CD14-positive monocyte (primary cell): ENCODE results near the gene CXorf66. TPM values are rescaled to one million over a fixed set of nuclear protein-coding genes. Genes with fewer than 3 reads are reported as not detected.

Source experiments
- DNase-seq, 3 donors: peaks; one replicate each; pipeline ENCODE4 v3.0.0-alpha.2; 2011 to 2022
- H2AFZ ChIP-seq: 2 replicates; pipeline ENCODE4 v1.6.0; 2012; ENCODE audit warnings: mild to moderate bottlenecking, low read depth, low read length, inconsistent platforms; ENCODE audit not compliant: insufficient read depth, poor library complexity, severe bottlenecking
- H3K27ac ChIP-seq, 2 donors: 1 replicate in 1 of 2; 2 replicates in 1 of 2; pipeline ENCODE4 v1.5.1; 2012 to 2013; ENCODE audit warnings: low read length in 2 of 2, control low read depth in 1 of 2, inconsistent platforms in 1 of 2, low read depth in 1 of 2, mild to moderate bottlenecking in 1 of 2
- H3K27me3 ChIP-seq, 2 donors: one replicate each; pipeline versions ENCODE4 v1.6.0 to v1.6.1; 2011 to 2013; ENCODE audit warnings: low read length in 2 of 2; ENCODE audit not compliant: control insufficient read depth in 2 of 2, insufficient read depth in 2 of 2
- H3K36me3 ChIP-seq, 2 donors: replicated peaks in 1 of 2; 1 replicate in 1 of 2; 2 replicates in 1 of 2; pipeline versions ENCODE4 v1.5.1 to v1.6.1; 2012 to 2013; ENCODE audit warnings: low read length in 2 of 2, control low read depth in 1 of 2, inconsistent platforms in 1 of 2, mild to moderate bottlenecking in 1 of 2; ENCODE audit not compliant: insufficient read depth in 2 of 2, control insufficient read depth in 1 of 2
- H3K4me1 ChIP-seq, 2 donors: 1 replicate in 1 of 2; 2 replicates in 1 of 2; pipeline versions ENCODE4 v1.5.1 to v1.6.1; 2012 to 2013; ENCODE audit warnings: low read length in 2 of 2, control low read depth in 1 of 2, inconsistent platforms in 1 of 2, mild to moderate bottlenecking in 1 of 2, moderate library complexity in 1 of 2; ENCODE audit not compliant: insufficient read depth in 2 of 2, control insufficient read depth in 1 of 2
- H3K4me2 ChIP-seq: replicated peaks from 2 replicates; pipeline ENCODE3; 2012; ENCODE audit warnings: low read length, moderate library complexity, mild to moderate bottlenecking; ENCODE audit not compliant: poor library complexity, severe bottlenecking; ENCODE audit errors: extremely low read depth
- H3K4me3 ChIP-seq, 3 experiments: fragments of 200-600 bp in 1 of 3; sonication (generic) in 1 of 3; replicated peaks in 1 of 3; 1 replicate in 2 of 3; 2 replicates in 1 of 3; pipeline ENCODE4 v1.5.1; 2011 to 2013; ENCODE audit warnings: low read length in 3 of 3, mild to moderate bottlenecking in 3 of 3, control low read depth in 2 of 3, low read depth in 2 of 3, inconsistent platforms in 1 of 3, moderate library complexity in 1 of 3
- H3K79me2 ChIP-seq: 2 replicates; pipeline ENCODE4 v1.6.0; 2012; ENCODE audit warnings: mild to moderate bottlenecking, control low read depth, inconsistent platforms, low read length, moderate library complexity; ENCODE audit not compliant: insufficient read depth
- H3K9ac ChIP-seq: 2 replicates; pipeline ENCODE4 v1.6.0; 2017; ENCODE audit warnings: low read length, mild to moderate bottlenecking; ENCODE audit not compliant: insufficient read depth, poor library complexity, severe bottlenecking
- H3K9me3 ChIP-seq, 2 donors: replicated peaks in 1 of 2; 1 replicate in 1 of 2; 2 replicates in 1 of 2; pipeline versions ENCODE4 v1.5.1 to v1.6.1; 2012 to 2013; ENCODE audit warnings: low read length in 2 of 2, control low read depth in 1 of 2; ENCODE audit not compliant: control insufficient read depth in 1 of 2, insufficient read depth in 1 of 2
- H4K20me1 ChIP-seq: 2 replicates; pipeline ENCODE4 v1.6.0; 2012; ENCODE audit warnings: mild to moderate bottlenecking, low read length, control low read depth, moderate library complexity; ENCODE audit not compliant: insufficient read depth
- H3K27ac Mint-ChIP-seq, 7 donors: one replicate each; pipeline ENCODE4 v1.8.0; 2020; ENCODE audit warnings: mild to moderate bottlenecking in 7 of 7, mixed read lengths in 7 of 7, moderate library complexity in 6 of 7, inconsistent platforms in 2 of 7
- H3K27me3 Mint-ChIP-seq, 3 donors: one replicate each; pipeline ENCODE4 v1.8.0; 2021 to 2022; ENCODE audit warnings: low read depth in 3 of 3, mild to moderate bottlenecking in 3 of 3, mixed read lengths in 3 of 3, moderate library complexity in 3 of 3, inconsistent platforms in 1 of 3
- H3K36me3 Mint-ChIP-seq, 2 donors: one replicate each; pipeline ENCODE4 v1.8.0; 2020; ENCODE audit warnings: mixed read lengths in 2 of 2, inconsistent platforms in 1 of 2, mild to moderate bottlenecking in 1 of 2
- H3K4me1 Mint-ChIP-seq: one replicate; pipeline ENCODE4 v1.8.0; 2020; ENCODE audit warnings: mild to moderate bottlenecking, mixed read lengths
- H3K4me3 Mint-ChIP-seq, 2 donors: one replicate each; pipeline ENCODE4 v1.8.0; 2020; ENCODE audit warnings: mild to moderate bottlenecking in 2 of 2, mixed read lengths in 2 of 2, moderate library complexity in 1 of 2
- H3K9me3 Mint-ChIP-seq, 7 donors: one replicate each; pipeline ENCODE4 v1.8.0; 2020 to 2022; ENCODE audit warnings: mixed read lengths in 7 of 7, mild to moderate bottlenecking in 6 of 7, moderate library complexity in 6 of 7, inconsistent platforms in 2 of 7
- CTCF ChIP-seq: fragments of 200-600 bp; IDR thresholded peaks from one replicate; pipeline ENCODE4 v1.8.0; 2022; ENCODE audit warnings: antibody characterized with exemption, mild to moderate bottlenecking
- WGBS: methylation state at CpG from one replicate; pipeline ENCODE4 v1.1.5; 2013; ENCODE audit warnings: missing lambda C conversion rate; ENCODE audit not compliant: insufficient coverage; 5-methylcytosine and 5-hydroxymethylcytosine counted together
- intact Hi-C, 2 donors: fragments of 100-400 bp; cut with micrococcal nuclease; formaldehyde crosslinking; loops; one replicate each; pipeline versions ENCODE4 v1.15.0 to v1.15.1; 2023
- polyA plus RNA-seq, 3 donors: library from polyadenylated mRNA; depleted of rRNA in 1 of 3; unstranded in 2 of 3; stranded (reverse) in 1 of 3; fragments of 300-500 nt in 2 of 3; fragments of >200 nt in 1 of 3; fragmentation: Illumina TruSeq in 2 of 3; gene quantifications; 1 replicate in 2 of 3; 2 replicates in 1 of 3; pipeline ENCODE4 v1.2.3, GENCODE V29; 2012 to 2021

The CXorf66 gene
- polyA plus RNA-seq, 3 donors, result not detected

- Histone ChIP-seq H3K9me3 (no peaks in the 10 kb centered on the region), H3K4me2 (peak overlapping the region; percentile 36), H3K27ac (peak overlapping the region in 1 of 2 donors; percentile 20), H4K20me1 (peaks cover 5% of the 10 kb centered on the region), H3K79me2 (peaks cover 6% of the 10 kb centered on the region), H3K36me3 (no peaks in the 10 kb centered on the region), H3K4me1 (peaks cover 22 to 26% of the 10 kb centered on the region in 2 donors), H2AFZ (no peak overlapping the region), H3K9ac (no peak overlapping the region), H3K27me3 (no peaks in the 10 kb centered on the region), H3K4me3 (peak overlapping the region in 1 of 3 experiments; percentile 40)
- H3K36me3 Mint-ChIP-seq, result no peaks in the 10 kb centered on the region
- H3K27me3 Mint-ChIP-seq, result no peaks in the 10 kb centered on the region
- peak in 2 of 3 donors; percentile 26 to 31 for DNase-seq
- peaks cover 39% of the 10 kb centered on the region for H3K4me1 Mint-ChIP-seq
- WGBS, result no CpG with 5 or more reads among the region's 3 CpGs
- no peak for TF ChIP-seq CTCF
- peak overlapping the region in 1 of 2 donors; percentile 21 for H3K4me3 Mint-ChIP-seq
- no peaks in the 10 kb centered on the region for H3K9me3 Mint-ChIP-seq
- peak overlapping the region in 4 of 7 donors; percentile 6 to 46 (median 34) for H3K27ac Mint-ChIP-seq
- intact Hi-C loops, result no loop called here
Measured at GRCh38 chrX:139909712-139910111, 55.6 kb downstream of the CXorf66 start.

GRCh38 chrX:139907078-139907477 lies 58.2 kb downstream of the CXorf66 start:
- 100% methylated on average over 2 of the region's 3 CpGs for WGBS
- Histone ChIP-seq H4K20me1 (peaks cover 5% of the 10 kb centered on the region), H3K4me1 (peaks cover 22 to 26% of the 10 kb centered on the region in 2 donors), H3K79me2 (peaks cover 6% of the 10 kb centered on the region), H3K9ac (no peak overlapping the region), H3K27ac (no peak overlapping the region), H3K4me2 (no peak overlapping the region), H3K4me3 (no peak overlapping the region), H3K9me3 (no peaks in the 10 kb centered on the region), H2AFZ (no peak overlapping the region), H3K36me3 (no peaks in the 10 kb centered on the region), H3K27me3 (no peaks in the 10 kb centered on the region)
- no peak for DNase-seq
- no peaks in the 10 kb centered on the region for H3K27me3 Mint-ChIP-seq
- no peak overlapping the region for H3K4me3 Mint-ChIP-seq
- H3K27ac Mint-ChIP-seq, result peak overlapping the region in 1 of 7 donors; percentile 2
- no peaks in the 10 kb centered on the region for H3K9me3 Mint-ChIP-seq
- intact Hi-C loops, result no loop called here
- peaks cover 39% of the 10 kb centered on the region for H3K4me1 Mint-ChIP-seq
- no peaks in the 10 kb centered on the region for H3K36me3 Mint-ChIP-seq
- no peak for TF ChIP-seq CTCF
